PC-3 (cell line): ENCODE data around the gene RER1.

Source experiments
- EZH2 ChIP-seq: fragments of 300-600 bp; sonication (generic); IDR thresholded peaks from one replicate; pipeline ENCODE4 v1.6.1; 2017; ENCODE audit warnings: antibody characterized with exemption, mild to moderate bottlenecking, low read length; ENCODE audit not compliant: unreplicated experiment
- TF ChIP-seq, protein P1 (sequence below): fragments of 300-600 bp; sonication (generic); conservative IDR thresholded peaks from 2 replicates; pipeline ENCODE4 v1.5.1; 2017; ENCODE audit warnings: antibody characterized with exemption, low read depth, mild to moderate bottlenecking, low read length

DNA sequence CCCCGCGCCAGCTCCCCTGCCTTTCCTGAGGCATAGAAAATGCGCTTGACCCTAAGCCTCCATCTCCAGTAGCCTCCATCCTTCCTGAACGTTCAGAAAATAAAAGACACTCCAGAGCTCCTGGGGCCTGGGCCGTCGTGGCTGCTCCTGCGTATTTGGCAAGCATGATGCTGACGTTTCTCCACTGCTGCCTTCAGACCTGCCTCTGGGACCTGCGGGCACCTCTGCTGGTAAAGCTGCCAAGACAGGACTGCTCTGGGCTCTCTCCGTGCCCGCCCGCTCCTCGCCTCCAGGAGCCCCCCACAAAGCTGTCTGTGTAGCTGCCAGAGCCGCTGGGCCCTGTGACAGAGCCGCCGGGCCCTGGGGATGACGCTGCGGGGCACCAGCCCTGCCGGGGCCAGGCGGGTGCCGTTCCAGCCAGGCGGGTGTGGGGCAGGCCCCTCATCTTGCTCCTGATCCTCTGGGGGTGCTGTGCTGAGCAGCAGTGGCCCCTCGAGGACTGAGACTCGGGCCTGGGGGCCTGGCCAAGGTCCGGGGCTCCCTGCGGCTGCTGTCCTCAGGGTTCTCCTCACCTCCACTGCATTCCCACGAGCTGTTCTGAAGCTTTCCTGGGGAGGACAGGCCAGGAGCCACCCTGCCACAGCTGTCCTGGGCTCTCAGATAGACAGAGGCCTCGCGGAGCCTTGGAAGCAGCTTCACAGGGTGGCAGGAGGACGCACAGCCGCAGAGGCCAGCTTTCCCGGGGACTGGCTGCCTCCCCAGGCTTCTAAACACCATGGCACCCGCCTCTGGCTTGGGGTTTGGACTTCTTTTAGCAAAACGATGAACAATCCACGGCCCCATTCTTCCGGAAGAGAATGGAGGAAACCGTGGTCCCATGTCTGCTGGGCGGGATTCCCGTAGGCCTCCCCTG is 48.4 kb upstream of the RER1 start:
- TF ChIP-seq, protein P1, sequence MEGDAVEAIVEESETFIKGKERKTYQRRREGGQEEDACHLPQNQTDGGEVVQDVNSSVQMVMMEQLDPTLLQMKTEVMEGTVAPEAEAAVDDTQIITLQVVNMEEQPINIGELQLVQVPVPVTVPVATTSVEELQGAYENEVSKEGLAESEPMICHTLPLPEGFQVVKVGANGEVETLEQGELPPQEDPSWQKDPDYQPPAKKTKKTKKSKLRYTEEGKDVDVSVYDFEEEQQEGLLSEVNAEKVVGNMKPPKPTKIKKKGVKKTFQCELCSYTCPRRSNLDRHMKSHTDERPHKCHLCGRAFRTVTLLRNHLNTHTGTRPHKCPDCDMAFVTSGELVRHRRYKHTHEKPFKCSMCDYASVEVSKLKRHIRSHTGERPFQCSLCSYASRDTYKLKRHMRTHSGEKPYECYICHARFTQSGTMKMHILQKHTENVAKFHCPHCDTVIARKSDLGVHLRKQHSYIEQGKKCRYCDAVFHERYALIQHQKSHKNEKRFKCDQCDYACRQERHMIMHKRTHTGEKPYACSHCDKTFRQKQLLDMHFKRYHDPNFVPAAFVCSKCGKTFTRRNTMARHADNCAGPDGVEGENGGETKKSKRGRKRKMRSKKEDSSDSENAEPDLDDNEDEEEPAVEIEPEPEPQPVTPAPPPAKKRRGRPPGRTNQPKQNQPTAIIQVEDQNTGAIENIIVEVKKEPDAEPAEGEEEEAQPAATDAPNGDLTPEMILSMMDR: no peak
- TF ChIP-seq EZH2: no peak
